ENCODE data around the gene KIRREL3.

DNA sequence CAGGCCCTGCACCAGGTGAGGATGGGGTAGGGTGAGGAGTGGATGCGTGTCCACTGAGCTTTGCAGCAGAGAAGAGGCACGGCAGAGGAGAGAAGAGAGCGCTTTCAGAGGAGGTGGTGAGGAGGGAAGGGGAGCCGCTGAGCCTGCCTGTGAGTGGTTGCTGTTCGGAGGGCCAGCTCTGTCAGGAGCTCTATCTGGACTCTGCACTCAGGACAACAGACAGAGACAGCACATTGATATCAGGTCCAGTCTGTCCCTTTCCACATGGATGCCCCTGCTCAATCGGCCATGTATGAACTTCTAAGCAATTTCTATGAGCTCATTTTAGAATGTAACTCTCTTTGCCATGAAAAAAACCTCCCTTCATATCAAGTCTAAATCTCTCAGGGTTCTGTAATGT is 158.6 kb downstream of the KIRREL3 start:
- TF ChIP-seq CTCF (IDR thresholded peaks at IDR 0.05), result no peak
- no peak for TF ChIP-seq POLR2A (IDR thresholded peaks at IDR 0.05)
- TF ChIP-seq POLR2AphosphoS5 (IDR thresholded peaks at IDR 0.05), result no peak
